ENCODE data around the gene SLC22A4.

DNA sequence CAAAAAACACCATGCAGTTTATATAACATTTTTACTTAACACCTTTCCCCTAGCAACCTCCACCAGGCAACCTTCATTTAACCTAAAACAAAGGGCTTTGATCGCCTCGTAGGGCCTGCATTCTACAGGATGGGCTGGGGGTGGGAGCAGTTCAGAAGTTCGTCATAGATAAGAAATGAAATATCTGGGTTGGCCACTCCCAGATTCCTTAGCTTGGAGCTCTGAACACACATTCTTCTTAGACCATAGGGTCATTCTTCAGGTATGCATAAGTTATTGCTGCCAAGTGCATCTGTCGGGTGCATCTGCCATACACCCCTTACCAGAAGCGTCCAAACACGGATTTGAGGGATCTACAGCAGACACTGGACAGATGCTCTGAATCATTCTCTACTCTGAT is 71.0 kb downstream of the SLC22A4 start:
- TF ChIP-seq CTCF (IDR thresholded peaks at IDR 0.05) (no peak), EP300 (IDR thresholded peaks at IDR 0.05) (no peak), POLR2A (IDR thresholded peaks at IDR 0.05) (no peak)

All from ovary (tissue), 3 donors.